H54 (cell line): ENCODE data around the gene BAG2.

Experiments
- DNase-seq: peaks from one replicate; pipeline ENCODE4 v3.0.0; 2011; ENCODE audit warnings: low spot score, mixed read lengths; ENCODE audit not compliant: insufficient read length
- FAIRE-seq: peaks from 3 replicates; lab custom pipeline; 2011; peaks lifted over from hg19 to GRCh38; lab: Jason Lieb, UNC
- POLR2A ChIP-seq: IDR thresholded peaks from 2 replicates; pipeline ENCODE4 v1.6.1; 2011; ENCODE audit warnings: low read depth, mild to moderate bottlenecking, low read length

The BAG2 gene

DNA sequence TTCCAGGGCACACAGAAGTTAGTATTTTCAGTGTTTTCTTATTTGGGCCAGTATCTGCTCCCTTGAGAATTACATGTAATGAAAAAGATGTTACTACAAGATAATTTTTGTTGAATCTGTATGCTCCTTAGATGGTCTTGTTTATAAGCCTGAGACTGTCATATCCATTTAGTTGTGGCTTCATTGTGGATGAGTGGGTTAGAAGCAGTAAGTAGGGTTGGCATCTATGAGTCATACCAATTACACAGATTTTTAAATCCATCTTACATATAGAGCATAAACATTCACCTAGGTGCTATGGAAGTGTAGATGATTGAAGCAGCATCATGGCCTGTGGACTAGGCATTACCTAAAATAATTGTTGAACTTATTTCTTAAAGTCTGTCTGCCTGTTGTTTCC is 13.5 kb upstream of the BAG2 start:
- no peak for TF ChIP-seq POLR2A
- FAIRE-seq, result peak; percentile 95
- no peak for DNase-seq

DNA sequence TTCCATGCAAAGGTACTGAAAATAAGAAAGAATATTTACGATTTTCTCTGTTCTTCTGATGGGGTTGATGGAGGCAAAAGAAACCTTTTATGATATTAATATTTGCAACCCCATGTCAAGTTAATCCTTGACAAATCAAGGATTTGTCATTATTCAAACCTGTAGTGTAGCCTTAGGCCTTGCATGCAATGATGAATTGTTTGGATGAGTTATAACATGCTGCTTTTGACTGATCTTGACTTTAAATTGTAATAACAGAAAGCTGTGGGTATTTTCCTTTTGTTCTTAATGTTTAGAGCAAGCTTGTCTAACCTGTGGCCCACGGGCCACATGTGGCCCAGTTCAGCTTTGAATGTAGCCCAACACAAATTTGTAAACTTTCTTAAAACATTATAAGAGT is 13.0 kb upstream of the BAG2 start:
- FAIRE-seq (no peak), DNase-seq (no peak)
- TF ChIP-seq POLR2A, result no peak

DNA sequence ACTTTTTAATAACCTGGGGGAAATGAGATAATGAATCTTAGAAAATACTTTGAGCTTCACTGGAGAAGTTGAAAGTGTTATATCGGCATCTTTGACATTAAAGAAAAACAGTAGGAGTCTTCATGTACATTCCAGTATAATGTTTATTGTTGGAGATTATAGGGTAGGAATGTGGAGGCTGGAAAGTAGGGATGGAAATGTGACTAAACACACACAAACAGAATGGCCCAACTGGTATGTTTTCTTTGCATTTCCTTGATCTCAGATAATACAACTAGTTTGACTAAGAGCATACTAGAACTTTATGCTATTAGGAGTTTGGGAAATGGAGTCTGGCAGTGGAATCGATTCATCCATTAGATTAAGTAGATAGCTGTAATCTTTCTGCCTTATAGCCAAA is 10.1 kb upstream of the BAG2 start:
- DNase-seq (no peak), FAIRE-seq (peak; percentile 81)
- no peak for TF ChIP-seq POLR2A

DNA sequence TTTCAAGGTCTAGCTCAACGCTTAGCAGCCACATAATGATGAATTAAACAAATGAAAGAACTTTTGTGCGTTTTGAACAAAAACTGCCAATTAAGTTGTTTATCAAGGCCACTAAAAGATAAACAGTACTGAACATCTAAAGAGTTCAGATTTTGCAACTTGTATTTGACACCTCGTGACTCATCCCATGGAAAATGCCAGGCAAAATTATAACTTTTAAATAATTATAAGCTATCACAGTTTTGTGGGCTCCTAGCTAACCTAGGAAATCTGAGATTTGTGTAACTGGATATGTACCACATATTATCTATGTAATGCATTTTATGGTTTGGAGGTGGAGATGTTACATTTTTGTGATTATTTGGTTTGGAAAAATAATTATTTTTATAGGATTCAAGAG is 9.6 kb upstream of the BAG2 start:
- DNase-seq (no peak), FAIRE-seq (no peak)
- TF ChIP-seq POLR2A, result no peak

DNA sequence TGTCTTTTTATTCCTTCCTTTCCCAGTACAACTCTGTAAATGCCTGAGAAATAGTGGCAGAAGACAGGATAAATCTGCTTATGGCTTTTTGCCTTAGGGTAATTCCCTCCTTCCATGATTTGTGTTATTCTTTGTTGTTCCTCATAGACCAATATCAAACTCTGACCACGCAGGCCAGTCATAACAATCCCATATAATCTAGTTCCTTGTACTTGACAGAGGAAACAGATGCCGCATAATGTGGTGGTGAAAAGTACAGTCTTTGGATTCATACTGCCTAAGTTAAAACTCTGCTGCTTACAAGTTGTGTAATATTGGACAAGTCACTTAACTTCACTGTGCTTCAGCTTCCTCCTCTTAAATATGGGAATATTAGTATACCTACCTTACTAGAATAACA is 8.2 kb upstream of the BAG2 start:
- FAIRE-seq (peak; percentile 55), DNase-seq (no peak)
- no peak for TF ChIP-seq POLR2A

DNA sequence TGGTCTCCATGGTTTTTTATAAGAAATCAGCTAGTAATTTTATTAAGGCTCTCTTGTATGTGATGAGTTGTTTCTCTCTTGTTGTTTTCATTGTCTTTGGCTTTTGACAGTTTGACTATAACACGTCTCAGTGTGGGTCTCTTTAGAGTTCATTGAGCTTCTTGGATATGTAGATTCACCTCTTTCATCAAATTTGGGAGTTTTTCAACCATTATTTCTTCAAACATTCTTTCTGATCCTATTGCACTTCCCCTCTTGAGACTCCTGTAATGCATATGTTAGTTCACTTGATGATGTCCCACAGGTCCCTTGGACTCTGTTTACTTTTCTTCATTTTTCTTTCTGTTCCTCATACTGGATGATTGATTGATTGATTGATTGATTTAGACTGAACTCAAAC is 7.0 kb upstream of the BAG2 start:
- no peak for TF ChIP-seq POLR2A
- FAIRE-seq, result peak; percentile 43
- no peak for DNase-seq

DNA sequence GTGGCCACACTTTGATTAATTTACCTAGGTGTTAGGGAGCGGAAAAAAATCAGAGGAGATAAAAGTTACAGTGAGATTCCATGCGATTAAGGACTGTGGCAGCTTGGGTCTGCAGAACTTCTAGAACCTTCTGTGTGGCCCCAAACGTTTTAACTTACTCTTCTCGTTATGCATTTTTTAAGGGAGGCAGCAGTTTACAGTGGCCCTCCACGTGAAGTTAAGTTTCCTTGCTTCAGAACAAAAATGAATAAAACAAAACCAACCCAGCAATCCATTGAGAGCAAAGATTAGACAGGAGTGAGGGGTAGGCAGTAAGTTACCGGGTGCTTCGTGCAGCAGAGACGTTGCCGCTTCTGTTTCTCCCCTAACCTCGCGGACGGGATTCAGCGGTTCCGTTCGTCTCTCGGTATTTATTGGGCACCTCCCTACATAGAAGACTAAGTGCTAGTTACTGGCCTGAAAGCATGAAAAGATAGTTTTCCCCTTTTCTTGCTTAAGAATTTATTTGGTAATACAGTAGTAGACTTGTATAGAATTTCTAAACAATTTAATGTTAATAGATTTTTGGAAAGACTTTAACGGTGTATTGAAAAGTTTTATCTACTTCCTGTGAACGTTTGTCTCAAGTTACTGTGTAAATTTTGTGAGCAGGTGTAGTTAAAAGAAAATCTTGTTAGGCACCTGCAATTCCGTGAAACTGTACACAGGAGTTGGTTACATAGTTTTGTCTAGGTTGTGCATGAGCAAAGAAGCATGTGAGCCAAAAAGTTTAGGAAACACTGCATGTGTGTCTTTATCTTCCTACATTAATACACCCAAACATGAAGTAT is 1.1 kb downstream of the BAG2 start:
- no peak for DNase-seq
- FAIRE-seq, result no peak
- no peak for TF ChIP-seq POLR2A

DNA sequence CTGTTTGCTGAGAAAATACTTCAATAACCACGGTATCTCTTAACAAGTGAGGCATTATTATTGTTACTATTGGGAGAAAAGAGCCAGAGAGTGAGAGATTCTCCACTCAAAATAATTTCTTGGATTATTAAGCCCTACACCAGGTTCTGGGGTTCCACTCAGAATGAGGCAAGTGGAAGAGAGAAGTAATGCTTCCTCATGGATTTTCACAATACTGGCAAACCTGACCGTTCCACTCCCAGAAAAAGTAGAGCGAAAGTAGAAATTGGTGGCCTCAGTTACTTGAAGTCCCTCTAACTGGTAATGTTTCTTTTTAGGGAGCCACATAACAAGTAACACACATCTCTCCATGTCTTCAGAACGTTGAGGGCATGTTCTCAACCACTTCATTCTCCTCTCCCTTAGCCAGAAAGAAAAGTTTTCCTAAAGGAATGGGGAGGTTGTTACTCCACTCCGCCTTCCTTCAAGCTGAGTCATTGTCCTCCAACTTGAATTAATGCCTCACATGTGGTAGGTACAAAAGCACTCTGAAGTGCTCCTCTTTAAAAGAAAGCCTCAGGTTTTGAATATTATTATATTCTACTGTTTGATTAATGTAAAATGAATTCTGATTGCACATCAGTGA is 1.9 kb downstream of the BAG2 start:
- TF ChIP-seq POLR2A, result no peak
- FAIRE-seq (peak; percentile 90), DNase-seq (peak; percentile 52)

DNA sequence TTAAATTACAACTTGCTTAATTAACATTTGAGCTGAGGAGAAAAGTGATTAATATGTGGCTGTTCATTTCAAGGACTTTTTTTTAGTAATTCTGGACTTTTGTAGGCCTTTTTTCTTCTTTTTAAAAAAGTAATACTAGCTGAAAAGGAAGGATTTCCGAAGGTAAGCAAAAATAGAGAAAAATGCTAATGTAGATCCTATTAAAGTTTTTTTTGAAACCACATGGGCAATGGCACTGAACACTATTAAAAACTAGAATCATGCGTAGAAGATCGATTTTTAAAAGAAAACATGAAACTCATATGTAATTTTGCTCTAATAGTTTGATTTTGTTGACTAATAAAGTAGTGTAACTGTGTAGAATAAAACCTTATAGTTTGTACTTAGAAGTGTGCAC is 2.4 kb downstream of the BAG2 start:
- FAIRE-seq, result no peak
- DNase-seq, result no peak
- no peak for TF ChIP-seq POLR2A

DNA sequence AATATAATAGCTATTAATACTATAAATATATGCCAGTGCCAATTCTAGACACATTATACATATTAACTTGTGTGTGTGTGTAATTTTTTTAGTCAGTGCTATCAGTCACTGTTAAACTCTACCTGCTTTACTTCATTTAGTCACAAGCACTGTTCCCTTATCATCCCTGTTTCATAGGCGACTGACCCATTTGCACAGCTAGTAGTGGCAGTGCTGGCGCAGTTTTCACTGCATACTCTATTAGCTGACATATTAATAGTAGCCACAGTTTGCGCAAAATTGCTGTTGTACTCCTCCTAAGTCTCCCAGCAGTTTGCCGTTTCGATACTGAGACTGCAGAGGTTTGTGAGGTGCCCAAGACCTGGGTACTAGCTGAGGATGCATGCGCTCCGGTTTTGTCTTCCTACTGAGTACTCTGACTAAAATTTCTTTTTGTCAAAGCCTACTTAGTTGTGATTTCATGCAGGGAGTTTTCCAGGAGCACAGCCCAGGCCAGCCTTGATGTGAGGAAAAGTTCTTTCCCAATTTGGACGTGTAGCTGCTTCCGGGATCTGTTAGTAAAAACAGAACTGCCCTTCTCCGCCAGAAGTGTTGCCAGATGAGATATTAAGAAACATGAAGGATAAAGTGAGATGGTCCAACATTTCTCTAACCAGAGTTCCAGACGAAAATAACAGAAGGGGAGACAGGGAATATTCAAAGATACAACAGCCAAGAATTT is 5.6 kb downstream of the BAG2 start:
- DNase-seq, result no peak
- no peak for FAIRE-seq

DNA sequence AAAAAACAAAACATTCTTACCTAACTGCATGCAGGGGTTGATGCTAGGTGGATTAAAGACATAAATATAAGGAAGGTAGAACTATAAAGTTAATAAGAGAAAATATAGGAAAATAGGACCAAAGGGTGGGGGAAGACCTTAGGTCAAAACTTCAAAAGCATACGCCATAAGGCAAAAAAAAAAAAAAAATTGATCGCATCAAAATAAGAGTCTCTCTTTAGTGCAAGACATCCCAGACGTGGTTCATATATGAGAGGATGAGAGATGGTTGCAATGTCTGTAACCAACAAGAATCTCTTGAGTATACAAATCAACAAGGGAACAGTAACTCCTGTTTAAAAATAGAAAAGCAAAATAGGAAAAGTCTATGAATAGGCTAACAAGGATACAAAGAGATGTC is 8.5 kb downstream of the BAG2 start:
- DNase-seq (no peak), FAIRE-seq (no peak)
- no peak for TF ChIP-seq POLR2A

More for the DNA sequence above, 5.6 kb downstream of the BAG2 start:
- no peak for TF ChIP-seq POLR2A

DNA sequence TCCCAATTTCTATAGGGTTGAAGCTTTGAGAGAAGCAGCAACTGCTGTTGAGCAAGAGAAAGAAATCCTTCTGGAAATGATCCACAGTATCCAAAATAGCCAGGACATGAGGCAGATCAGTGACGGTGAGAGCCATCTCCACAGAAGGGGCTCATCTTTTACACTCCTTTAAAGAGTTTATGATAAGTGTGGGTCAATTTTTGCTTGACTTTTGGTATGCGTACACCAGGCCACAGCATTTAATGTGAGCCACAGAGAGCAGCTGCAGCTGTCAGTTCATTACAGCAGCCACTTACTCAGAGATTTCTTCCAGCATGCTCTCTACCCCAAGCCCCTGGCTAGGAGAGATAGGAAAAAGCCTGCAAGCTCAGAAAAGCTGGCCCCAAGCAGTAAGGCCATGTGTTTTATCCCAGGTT is 9.9 kb downstream of the BAG2 start:
- TF ChIP-seq POLR2A, result no peak

DNA sequence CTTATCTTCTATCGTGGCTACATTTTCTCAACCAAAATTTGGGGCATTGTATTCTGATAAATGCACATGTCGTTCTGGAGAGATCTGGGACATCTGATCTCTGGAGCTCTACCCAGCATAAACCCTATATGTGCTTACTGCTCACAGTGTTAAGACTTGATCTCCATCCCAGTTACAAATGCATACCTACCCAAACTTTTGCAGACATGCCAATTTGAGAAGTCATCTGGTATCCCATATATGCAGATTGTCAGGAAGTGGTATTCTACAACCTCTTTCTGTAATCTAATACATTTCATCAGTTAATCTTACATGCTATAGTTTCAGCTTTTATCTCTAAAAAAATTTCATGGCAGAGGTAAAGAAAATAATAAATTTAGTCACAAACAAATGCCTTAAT is 11.2 kb downstream of the BAG2 start:
- DNase-seq (no peak), FAIRE-seq (no peak)
- no peak for TF ChIP-seq POLR2A

More for the DNA sequence above, 9.9 kb downstream of the BAG2 start:
- FAIRE-seq (peak; percentile 41), DNase-seq (no peak)

DNA sequence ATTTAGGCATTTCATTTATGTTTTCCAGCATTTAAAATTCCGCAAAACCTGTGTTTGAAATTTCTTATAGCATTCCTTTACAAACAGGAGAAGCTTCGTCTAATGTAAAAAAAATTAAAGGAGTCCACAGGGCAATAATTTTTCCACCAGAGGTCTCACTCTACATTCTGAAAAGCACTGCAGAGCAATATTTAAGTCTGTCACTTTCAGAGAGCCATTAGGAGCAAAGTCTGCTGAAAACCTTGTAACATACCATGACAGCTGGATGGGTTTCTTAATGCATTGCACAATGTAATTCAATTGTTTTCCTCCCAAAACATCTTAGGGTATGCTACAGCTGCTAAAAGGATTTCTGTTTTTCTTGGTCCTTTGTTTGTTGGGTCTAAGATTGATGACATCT is 18.0 kb downstream of the BAG2 start:
- FAIRE-seq, result peak; percentile 94
- TF ChIP-seq POLR2A, result no peak

More for the DNA sequence above, 18.0 kb downstream of the BAG2 start:
- no peak for DNase-seq
